Eye (tissue), 1 donor: Measurements from ENCODE around the gene TSPAN9.

ENCODE experiments used
- DNase-seq: peaks from one replicate; pipeline ENCODE4 v3.0.0-alpha.2; 2015

TSPAN9 gene

GRCh38 chr12:3192221-3192620, 115.0 kb downstream of the TSPAN9 start:
- DNase-seq = no peak

- DNase-seq = no peak
Measured at GRCh38 chr12:3193131-3193530, 116.0 kb downstream of the TSPAN9 start.

- no peak for DNase-seq
Measured at GRCh38 chr12:3193755-3194154, 116.6 kb downstream of the TSPAN9 start.

GRCh38 chr12:3195337-3195736, 118.2 kb downstream of the TSPAN9 start:
- no peak for DNase-seq

- DNase-seq = no peak
Measured at GRCh38 chr12:3195859-3196483, 118.8 kb downstream of the TSPAN9 start.

GRCh38 chr12:3196488-3196887, 119.3 kb downstream of the TSPAN9 start:
- no peak for DNase-seq

GRCh38 chr12:3197131-3197818, 120.1 kb downstream of the TSPAN9 start:
- no peak for DNase-seq

GRCh38 chr12:3199551-3200031, 122.4 kb downstream of the TSPAN9 start:
- DNase-seq = peak; percentile 82

- peak; percentile 93 for DNase-seq
Measured at GRCh38 chr12:3200032-3200617, 122.9 kb downstream of the TSPAN9 start.

- DNase-seq = peak; percentile 64
Measured at GRCh38 chr12:3200814-3201233, 123.6 kb downstream of the TSPAN9 start.

GRCh38 chr12:3201339-3202051, 124.3 kb downstream of the TSPAN9 start:
- DNase-seq = no peak

GRCh38 chr12:3202096-3202495, 124.9 kb downstream of the TSPAN9 start:
- DNase-seq = no peak

GRCh38 chr12:3202734-3203446, 125.7 kb downstream of the TSPAN9 start:
- DNase-seq = peak; percentile 94

- DNase-seq = no peak
Measured at GRCh38 chr12:3203713-3204112, 126.5 kb downstream of the TSPAN9 start.

- DNase-seq = no peak
Measured at GRCh38 chr12:3204143-3204542, 127.0 kb downstream of the TSPAN9 start.

- peak; percentile 81 for DNase-seq
Measured at GRCh38 chr12:3204730-3205531, 127.8 kb downstream of the TSPAN9 start.

- DNase-seq = no peak
Measured at GRCh38 chr12:3205742-3206519, 128.8 kb downstream of the TSPAN9 start.

- DNase-seq = no peak
Measured at GRCh38 chr12:3206536-3207072, 129.4 kb downstream of the TSPAN9 start.

- peak; percentile 71 for DNase-seq
Measured at GRCh38 chr12:3207175-3207574, 130.0 kb downstream of the TSPAN9 start.

GRCh38 chr12:3207858-3208257, 130.7 kb downstream of the TSPAN9 start:
- no peak for DNase-seq

- DNase-seq = peak; percentile 88
Measured at GRCh38 chr12:3213188-3213587, 136.0 kb downstream of the TSPAN9 start.
